Measurements from ENCODE around the gene SH2B3.

The SH2B3 gene

GRCh38 chr12:111398530-111398929, 7.2 kb upstream of the SH2B3 start:
- no peak for TF ChIP-seq GATA2 (IDR thresholded peaks at IDR 0.05; ENCODE audit: low read depth, low read length)
- no peak for TF ChIP-seq GATA3 (IDR thresholded peaks at IDR 0.05; ENCODE audit: low read depth, low read length)

GRCh38 chr12:111401167-111401605, 4.5 kb upstream of the SH2B3 start:
- TF ChIP-seq GATA3 (IDR thresholded peaks at IDR 0.05; ENCODE audit: low read depth, low read length) = no peak

GRCh38 chr12:111404362-111405148, 1.2 kb upstream of the SH2B3 start:
- no peak for TF ChIP-seq GATA3 (IDR thresholded peaks at IDR 0.05; ENCODE audit: low read depth, low read length)
- TF ChIP-seq GATA2 (IDR thresholded peaks at IDR 0.05; ENCODE audit: low read depth, low read length) = no peak

- peak; percentile 67 for TF ChIP-seq GATA2 (IDR thresholded peaks at IDR 0.05; ENCODE audit: low read depth, low read length)
- TF ChIP-seq GATA3 (IDR thresholded peaks at IDR 0.05; ENCODE audit: low read depth, low read length) = no peak
Observed at GRCh38 chr12:111405149-111405858, 419 bp upstream of the SH2B3 start.

- TF ChIP-seq GATA3 (IDR thresholded peaks at IDR 0.05; ENCODE audit: low read depth, low read length) (no peak), GATA2 (IDR thresholded peaks at IDR 0.05; ENCODE audit: low read depth, low read length) (no peak)
Observed at GRCh38 chr12:111406474-111407376, 1.0 kb downstream of the SH2B3 start.

GRCh38 chr12:111407377-111408115, 1.8 kb downstream of the SH2B3 start:
- no peak for TF ChIP-seq GATA3 (IDR thresholded peaks at IDR 0.05; ENCODE audit: low read depth, low read length)
- no peak for TF ChIP-seq GATA2 (IDR thresholded peaks at IDR 0.05; ENCODE audit: low read depth, low read length)

GRCh38 chr12:111408116-111408440, 2.4 kb downstream of the SH2B3 start:
- TF ChIP-seq GATA2 (IDR thresholded peaks at IDR 0.05; ENCODE audit: low read depth, low read length) (no peak), GATA3 (IDR thresholded peaks at IDR 0.05; ENCODE audit: low read depth, low read length) (no peak)

- TF ChIP-seq GATA2 (IDR thresholded peaks at IDR 0.05; ENCODE audit: low read depth, low read length) = no peak
Observed at GRCh38 chr12:111408686-111409402, 3.1 kb downstream of the SH2B3 start.

- TF ChIP-seq GATA3 (IDR thresholded peaks at IDR 0.05; ENCODE audit: low read depth, low read length) = no peak
- TF ChIP-seq GATA2 (IDR thresholded peaks at IDR 0.05; ENCODE audit: low read depth, low read length) = no peak
Observed at GRCh38 chr12:111409403-111409779, 3.7 kb downstream of the SH2B3 start.

GRCh38 chr12:111409780-111410430, 4.2 kb downstream of the SH2B3 start:
- TF ChIP-seq GATA2 (IDR thresholded peaks at IDR 0.05; ENCODE audit: low read depth, low read length) (no peak), GATA3 (IDR thresholded peaks at IDR 0.05; ENCODE audit: low read depth, low read length) (no peak)

GRCh38 chr12:111410431-111411184, 4.9 kb downstream of the SH2B3 start:
- TF ChIP-seq GATA3 (IDR thresholded peaks at IDR 0.05; ENCODE audit: low read depth, low read length) = no peak
- no peak for TF ChIP-seq GATA2 (IDR thresholded peaks at IDR 0.05; ENCODE audit: low read depth, low read length)

GRCh38 chr12:111411185-111411764, 5.6 kb downstream of the SH2B3 start:
- no peak for TF ChIP-seq GATA2 (IDR thresholded peaks at IDR 0.05; ENCODE audit: low read depth, low read length)
- no peak for TF ChIP-seq GATA3 (IDR thresholded peaks at IDR 0.05; ENCODE audit: low read depth, low read length)
